ENCODE data around the gene IGF2BP2. TPM values are rescaled to one million over a fixed set of nuclear protein-coding genes. Genes with fewer than 3 reads are reported as not detected.

Gene IGF2BP2
- total RNA-seq, 4 donors from 2014 or later, result 5.1 to 29.8 (median 9.3) TPM

GRCh38 chr3:185714085-185714484 is 110.8 kb downstream of the IGF2BP2 start:
- TF ChIP-seq POLR2A (IDR thresholded peaks at IDR 0.05), result no peak
- no peak for TF ChIP-seq CTCF (IDR thresholded peaks at IDR 0.05)
- intact Hi-C loops (cut with DNase I; ENCODE audit: low total_unique reads), result no loop called here
- WGBS, 2 donors, result 94% methylated on average over 2 of the region's 2 CpGs
- no peak overlapping the region for H3K4me3 ChIP-seq (ENCODE audit: low read depth, poor library complexity, severe bottlenecking)
- no peak for DNase-seq (ENCODE audit: low spot score in 2 of 2)

DNA sequence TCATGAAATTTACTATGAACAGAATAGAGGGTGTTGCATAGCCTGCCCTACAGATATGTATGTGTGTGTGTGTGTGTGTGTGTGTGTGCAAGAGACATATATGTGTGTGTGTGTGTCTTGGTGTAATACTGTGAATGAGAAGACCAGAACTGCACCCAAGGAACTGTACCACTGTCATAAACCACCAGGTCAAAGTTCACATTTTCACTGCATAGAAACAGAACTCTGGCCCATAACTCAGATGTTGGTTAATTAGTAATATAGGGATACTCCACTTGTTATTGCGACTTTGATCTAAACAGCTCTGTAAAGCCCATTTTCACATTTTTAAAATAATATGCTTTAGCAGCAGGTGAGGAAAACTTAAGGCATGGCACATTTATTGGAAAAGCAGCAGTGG is 111.8 kb downstream of the IGF2BP2 start:
- no peak overlapping the region for H3K4me3 ChIP-seq (ENCODE audit: low read depth, poor library complexity, severe bottlenecking)
- DNase-seq (ENCODE audit: low spot score in 2 of 2), result no peak
- WGBS, 2 donors, result 93 to 94% methylated on average over 1 of the region's 1 CpG
- no peak for TF ChIP-seq CTCF (IDR thresholded peaks at IDR 0.05)
- no peak for TF ChIP-seq POLR2A (IDR thresholded peaks at IDR 0.05)
- intact Hi-C loops (cut with DNase I; ENCODE audit: low total_unique reads), result no loop called here

- intact Hi-C loops (cut with DNase I; ENCODE audit: low total_unique reads), result no loop called here
- 82 to 91% methylated on average over 3 of the region's 3 CpGs for WGBS, 2 donors
- H3K4me3 ChIP-seq (ENCODE audit: low read depth, poor library complexity, severe bottlenecking), result no peak overlapping the region
- DNase-seq (ENCODE audit: low spot score in 2 of 2), result no peak
- TF ChIP-seq POLR2A (IDR thresholded peaks at IDR 0.05) (no peak), CTCF (IDR thresholded peaks at IDR 0.05) (no peak)
Measured at GRCh38 chr3:185712337-185712736, 112.5 kb downstream of the IGF2BP2 start.

DNA sequence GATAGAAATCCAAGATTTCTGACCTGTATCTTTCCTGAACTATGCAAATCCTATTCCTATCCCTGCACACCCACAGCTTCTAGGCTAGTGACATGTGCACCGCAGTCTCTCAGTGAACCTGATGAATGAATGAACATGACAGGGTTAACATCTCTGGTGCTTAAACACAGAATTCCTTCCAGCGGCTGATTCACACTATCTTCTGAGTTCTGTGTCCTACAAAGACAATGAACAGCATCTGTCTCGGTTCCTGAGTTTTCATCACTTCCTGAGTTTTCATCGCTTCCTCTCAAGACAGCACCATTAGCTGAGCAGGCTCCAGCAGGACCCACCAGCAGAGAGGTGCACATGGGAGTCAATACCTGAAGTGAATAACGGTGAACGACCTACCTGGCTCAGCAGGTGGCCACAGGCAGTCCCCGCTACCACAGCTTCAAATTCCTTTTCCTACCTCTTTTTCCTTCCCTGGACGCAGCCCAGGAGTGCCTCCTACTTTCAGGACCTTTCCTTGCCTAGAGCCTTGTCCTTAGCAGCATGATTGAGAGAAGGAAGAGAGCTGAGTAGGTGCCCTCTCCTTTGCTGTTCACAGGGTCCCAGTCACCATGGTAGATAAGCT is 113.5 kb downstream of the IGF2BP2 start:
- no peak for TF ChIP-seq CTCF (IDR thresholded peaks at IDR 0.05)
- no peak for TF ChIP-seq POLR2A (IDR thresholded peaks at IDR 0.05)
- no peak for DNase-seq (ENCODE audit: low spot score in 2 of 2)
- 49 to 53% methylated on average over 8 of the region's 8 CpGs for WGBS, 2 donors
- H3K4me3 ChIP-seq (ENCODE audit: low read depth, poor library complexity, severe bottlenecking), result no peak overlapping the region
- intact Hi-C loops (cut with DNase I; ENCODE audit: low total_unique reads), result no loop called here

- intact Hi-C loops (cut with DNase I; ENCODE audit: low total_unique reads), result no loop called here
- TF ChIP-seq CTCF (IDR thresholded peaks at IDR 0.05) (no peak), POLR2A (IDR thresholded peaks at IDR 0.05) (no peak)
- no peak for DNase-seq (ENCODE audit: low spot score in 2 of 2)
- WGBS, 2 donors, result 47% methylated on average over 6 of the region's 6 CpGs
- H3K4me3 ChIP-seq (ENCODE audit: low read depth, poor library complexity, severe bottlenecking), result no peak overlapping the region
Measured at GRCh38 chr3:185709251-185709955, 115.4 kb downstream of the IGF2BP2 start.

All from lower leg skin (tissue), 4 donors.